ENCODE measurements around the gene HGFAC. TPM values are rescaled to one million over a fixed set of nuclear protein-coding genes. Genes with fewer than 3 reads are reported as not detected.

The HGFAC gene
- total and polyA plus RNA-seq, 2 of the 13 experiments (the other 11 are each of a cell fraction or from before 2014, with no cell fraction given): 8.5 to 63.6 TPM

DNA sequence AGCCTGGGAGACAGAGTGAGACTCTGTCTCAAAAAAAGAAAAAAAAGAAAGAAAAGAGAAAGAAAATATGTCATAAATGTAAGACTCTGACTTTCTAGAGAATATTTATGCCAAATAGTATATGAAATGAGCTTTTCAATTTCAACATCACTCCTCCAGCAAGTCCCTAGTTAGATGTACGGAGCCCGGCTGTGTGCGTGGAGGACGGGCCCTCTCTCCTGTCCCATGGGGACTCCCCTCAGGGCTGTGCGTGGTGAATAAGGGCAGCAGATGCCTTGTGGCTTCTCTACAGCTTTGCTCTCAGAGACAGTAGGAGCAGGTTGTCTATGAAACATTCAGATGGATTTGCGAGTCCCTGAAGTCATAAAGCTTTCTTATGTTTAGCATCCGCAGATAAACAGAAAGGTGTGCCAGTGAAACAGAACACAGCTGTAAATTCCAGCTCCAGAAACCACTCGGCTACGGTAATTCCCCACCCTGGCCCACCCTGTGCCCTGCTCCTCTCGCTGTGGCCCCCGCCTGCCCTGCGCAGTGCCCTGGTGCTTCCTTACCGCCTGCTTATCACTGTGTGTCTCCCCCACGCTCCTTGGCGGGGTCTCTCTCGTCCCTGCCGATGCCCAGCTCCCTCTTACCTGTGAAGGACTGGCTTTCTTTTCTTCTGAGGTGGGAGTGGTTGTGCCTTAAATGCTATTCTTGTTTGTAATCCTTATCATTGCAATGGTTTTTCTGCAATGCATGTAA is 13.9 kb upstream of the HGFAC start:
- Histone ChIP-seq H2AFZ (ENCODE audit: low read length) (no peak overlapping the region), H4K20me1 (ENCODE audit: insufficient read depth, low read length) (no peaks in the 10 kb centered on the region), H3K4me1 (ENCODE audit: insufficient read depth, low read length) (no peaks in the 10 kb centered on the region), H3K9me3 (ENCODE audit: low read length) (no peaks in the 10 kb centered on the region), H3K9ac (ENCODE audit: insufficient read depth, low read depth, low read length) (no peak overlapping the region), H3K27ac (ENCODE audit: extremely low read length, insufficient read depth, low read length) (no peak overlapping the region), H3K79me2 (ENCODE audit: insufficient read depth, low read length) (no peaks in the 10 kb centered on the region), H3K36me3 (replicated peaks in 1 of 2; ENCODE audit: control insufficient read depth in 1 of 2, insufficient read depth in 2 of 2, low read length in 2 of 2) (peaks cover 12 to 40% of the 10 kb centered on the region in 2 experiments), H3K27me3 (ENCODE audit: control insufficient read depth in 1 of 2, insufficient read depth in 2 of 2, low read length in 2 of 2) (no peaks in the 10 kb centered on the region), H3K4me2 (ENCODE audit: low read depth, low read length) (no peak overlapping the region), H3K4me3 (replicated peaks in 1 of 3; ENCODE audit: insufficient read depth in 1 of 3, low read depth in 2 of 3, low read length in 3 of 3) (no peak overlapping the region)
- 93% methylated on average over 16 of the region's 17 CpGs for WGBS (ENCODE audit: low lambda C conversion rate)
- in situ Hi-C loops (cut with HindIII; ENCODE audit: extremely low pct_ligation_motif_present, low pct_unique_long_range_greater_than_20kb) (no loop called here), intact Hi-C loops (cut with micrococcal nuclease; ENCODE audit: unreplicated experiment) (no loop called here)
- CTCF ChIA-PET (ENCODE audit: low intra/inter-chr PET ratio, low total read pairs): no interaction called here
- ATAC-seq (no peak), DNase-seq (ENCODE audit: low spot score) (no peak), FAIRE-seq (no peak)
- POLR2A ChIA-PET: no interaction called here
- TF ChIP-seq ZNF552 (CRISPR knock-in tag; IDR thresholded peaks at IDR 0.05; ENCODE audit: borderline replicate concordance) (no peak), ZNF773 (CRISPR knock-in tag; IDR thresholded peaks at IDR 0.05; ENCODE audit: borderline replicate concordance) (no peak), ZNF746 (CRISPR knock-in tag; IDR thresholded peaks at IDR 0.05) (no peak), CTCF (CRISPR knock-in tag; IDR thresholded peaks at IDR 0.05) (no peak), TAF1 (CRISPR knock-in tag; IDR thresholded peaks at IDR 0.05) (no peak), ZSCAN29 (CRISPR knock-in tag; conservative IDR thresholded peaks at IDR 0.05) (no peak), ZNF350 (CRISPR knock-in tag; IDR thresholded peaks at IDR 0.05; ENCODE audit: borderline replicate concordance, low read depth) (no peak), BHLHE40 (IDR thresholded peaks at IDR 0.05; ENCODE audit: low read length) (no peak), ZNF605 (CRISPR knock-in tag; IDR thresholded peaks at IDR 0.05) (no peak), PCBP2 (optimal IDR thresholded peaks at IDR 0.05; ENCODE audit: low read depth, low read length, poor library complexity, severe bottlenecking) (no peak), PRMT3 (CRISPR knock-in tag; IDR thresholded peaks at IDR 0.05; ENCODE audit: borderline replicate concordance, low read depth) (no peak), ZNF354B (CRISPR knock-in tag; IDR thresholded peaks at IDR 0.05) (no peak), ZBTB3 (CRISPR knock-in tag; IDR thresholded peaks at IDR 0.05; ENCODE audit: borderline replicate concordance, low read depth) (no peak), NKX3-1 (CRISPR knock-in tag; IDR thresholded peaks at IDR 0.05) (no peak), ZNF766 (CRISPR knock-in tag; IDR thresholded peaks at IDR 0.05; ENCODE audit: borderline replicate concordance) (no peak), GTF2F1 (IDR thresholded peaks at IDR 0.05; ENCODE audit: low read length) (no peak), ZNF333 (CRISPR knock-in tag; IDR thresholded peaks at IDR 0.05; ENCODE audit: borderline replicate concordance) (no peak), ARNT2 (CRISPR knock-in tag; IDR thresholded peaks at IDR 0.05; ENCODE audit: low read depth) (no peak), ZNF672 (CRISPR knock-in tag; IDR thresholded peaks at IDR 0.05) (no peak)
- no TSS peak for BruUV-seq (replicated peaks)

Data from HepG2 (cell line).